Nephron (organoid): ENCODE measurements around the gene TSHR.

Source experiments
- H3K27ac Mint-ChIP-seq, 3 experiments: 2 replicates each; pipeline ENCODE4 v1.8.0; 2020; ENCODE audit warnings: mixed read lengths in 3 of 3, mild to moderate bottlenecking in 2 of 3, moderate library complexity in 1 of 3
- H3K27me3 Mint-ChIP-seq: 2 replicates; pipeline ENCODE4 v1.8.0; 2021; ENCODE audit warnings: low read depth, mild to moderate bottlenecking, moderate library complexity, mixed read lengths
- H3K36me3 Mint-ChIP-seq: 2 replicates; pipeline ENCODE4 v1.8.0; 2020; ENCODE audit warnings: low read depth, mixed read lengths
- H3K4me1 Mint-ChIP-seq: 2 replicates; pipeline ENCODE4 v1.8.0; 2020; ENCODE audit warnings: mixed read lengths
- H3K4me3 Mint-ChIP-seq, 3 experiments: 2 replicates each; pipeline ENCODE4 v1.8.0; 2020; ENCODE audit warnings: mild to moderate bottlenecking in 3 of 3, mixed read lengths in 3 of 3, moderate library complexity in 2 of 3
- H3K9me3 Mint-ChIP-seq: 2 replicates; pipeline ENCODE4 v1.8.0; 2020; ENCODE audit warnings: mixed read lengths
- CTCF ChIP-seq, 3 experiments: fragments of 200-600 bp; sonication (generic); IDR thresholded peaks; one replicate each; pipeline ENCODE4 v1.5.0; 2021; ENCODE audit warnings: antibody characterized with exemption in 3 of 3; ENCODE audit not compliant: unreplicated experiment in 3 of 3

Gene TSHR

GRCh38 chr14:80924365-80925103 is 30.9 kb upstream of the TSHR start:
- Mint-ChIP-seq H3K4me1 (peaks cover 7% of the 10 kb centered on the region), H3K4me3 (no peak overlapping the region), H3K27me3 (no peaks in the 10 kb centered on the region), H3K27ac (no peak overlapping the region), H3K9me3 (peaks cover 12% of the 10 kb centered on the region), H3K36me3 (peaks cover 4% of the 10 kb centered on the region)
- no peak for TF ChIP-seq CTCF (IDR thresholded peaks at IDR 0.05; ENCODE audit: unreplicated experiment in 3 of 3)

GRCh38 chr14:80926397-80927082 is 28.9 kb upstream of the TSHR start:
- Mint-ChIP-seq H3K9me3 (peaks cover 12% of the 10 kb centered on the region), H3K27me3 (no peaks in the 10 kb centered on the region), H3K4me1 (peaks cover 16% of the 10 kb centered on the region), H3K36me3 (peaks cover 9% of the 10 kb centered on the region), H3K4me3 (no peak overlapping the region), H3K27ac (peak overlapping the region in 1 of 3 experiments; percentile 29)
- no peak for TF ChIP-seq CTCF (IDR thresholded peaks at IDR 0.05; ENCODE audit: unreplicated experiment in 3 of 3)

- Mint-ChIP-seq H3K9me3 (peaks cover 12% of the 10 kb centered on the region), H3K27ac (peak overlapping the region in 1 of 3 experiments; percentile 29), H3K4me1 (peaks cover 19% of the 10 kb centered on the region), H3K36me3 (peaks cover 9% of the 10 kb centered on the region), H3K27me3 (no peaks in the 10 kb centered on the region), H3K4me3 (no peak overlapping the region)
- TF ChIP-seq CTCF (IDR thresholded peaks at IDR 0.05; ENCODE audit: unreplicated experiment in 3 of 3) = no peak
Observed at GRCh38 chr14:80927083-80927989, 28.1 kb upstream of the TSHR start.

- Mint-ChIP-seq H3K9me3 (peaks cover 12% of the 10 kb centered on the region), H3K4me3 (no peak overlapping the region), H3K36me3 (peaks cover 6% of the 10 kb centered on the region), H3K27me3 (no peaks in the 10 kb centered on the region), H3K27ac (no peak overlapping the region), H3K4me1 (peaks cover 33% of the 10 kb centered on the region)
- no peak for TF ChIP-seq CTCF (IDR thresholded peaks at IDR 0.05; ENCODE audit: unreplicated experiment in 3 of 3)
Observed at GRCh38 chr14:80930095-80930494, 25.3 kb upstream of the TSHR start.

GRCh38 chr14:80930836-80931389 is 24.5 kb upstream of the TSHR start:
- H3K4me1 Mint-ChIP-seq = peaks cover 33% of the 10 kb centered on the region
- no peak for TF ChIP-seq CTCF (IDR thresholded peaks at IDR 0.05; ENCODE audit: unreplicated experiment in 3 of 3)
- peaks cover 12% of the 10 kb centered on the region for H3K9me3 Mint-ChIP-seq
- H3K27me3 Mint-ChIP-seq = no peaks in the 10 kb centered on the region
- no peak overlapping the region for H3K4me3 Mint-ChIP-seq
- peaks cover 5% of the 10 kb centered on the region for H3K36me3 Mint-ChIP-seq
- peak overlapping the region in 1 of 3 experiments; percentile 33 for H3K27ac Mint-ChIP-seq
